ENCODE results near the gene DNAAF3. TPM values are rescaled to one million over a fixed set of nuclear protein-coding genes. Genes with fewer than 3 reads are reported as not detected.
A peak's percentile ranks its signal among the peaks of the same experiment; 100 is the strongest.
"Not testable (repeated sequence)": the region's sequence is repeated elsewhere in the genome, so short reads cannot be mapped to it uniquely, and the experiment has no call there.

Gene DNAAF3
- total RNA-seq, 1 donor: not detected

GRCh38 chr19:55160128-55160985, 6.1 kb downstream of the DNAAF3 start:
- peak; percentile 77 for DNase-seq (ENCODE audit: low read depth)
- H3K4me3 ChIP-seq (ENCODE audit: low read depth, low read length): no peak overlapping the region
- peak; percentile 92 for TF ChIP-seq CTCF (IDR thresholded peaks at IDR 0.05; ENCODE audit: insufficient read depth, low read depth, low read length)

- no peak for TF ChIP-seq CTCF (IDR thresholded peaks at IDR 0.05; ENCODE audit: insufficient read depth, low read depth, low read length)
- DNase-seq (ENCODE audit: low read depth): peak; percentile 77
- no peak overlapping the region for H3K4me3 ChIP-seq (ENCODE audit: low read depth, low read length)
Observed at GRCh38 chr19:55158848-55159749, 7.3 kb downstream of the DNAAF3 start.

- no peak for TF ChIP-seq CTCF (IDR thresholded peaks at IDR 0.05; ENCODE audit: insufficient read depth, low read depth, low read length)
- DNase-seq (ENCODE audit: low read depth): no peak
- no peak overlapping the region for H3K4me3 ChIP-seq (ENCODE audit: low read depth, low read length)
Observed at GRCh38 chr19:55158423-55158822, 8.0 kb downstream of the DNAAF3 start.

- DNase-seq (ENCODE audit: low read depth): no peak
- no peak for TF ChIP-seq CTCF (IDR thresholded peaks at IDR 0.05; ENCODE audit: insufficient read depth, low read depth, low read length)
- no peak within 1 kb of the TSS for H3K4me3 ChIP-seq (ENCODE audit: low read depth, low read length)
Observed at GRCh38 chr19:55157064-55157908, 9.1 kb downstream of the DNAAF3 start, which contains the start of gene TNNI3. TSS of gene TNNI3 (minus strand) at chr19:55157732. CDS start at chr19:55157589, 143 bp downstream.

GRCh38 chr19:55156202-55157063, 10.0 kb downstream of the DNAAF3 start:
- DNase-seq (ENCODE audit: low read depth): no peak
- H3K4me3 ChIP-seq (ENCODE audit: low read depth, low read length): no peak overlapping the region
- TF ChIP-seq CTCF (IDR thresholded peaks at IDR 0.05; ENCODE audit: insufficient read depth, low read depth, low read length): no peak

- not testable (repeated sequence) for H3K4me3 ChIP-seq (ENCODE audit: low read depth, low read length); DNase-seq (ENCODE audit: low read depth)
Observed at GRCh38 chr19:55155784-55156183, 10.6 kb downstream of the DNAAF3 start.

Measured in fibroblast of villous mesenchyme (primary cell).